GM18858 (cell line): Measurements from ENCODE around the gene ZG16B.

ENCODE experiments used
- ATAC-seq: cut with Tn5 transposase; IDR thresholded peaks from one replicate; pipeline ENCODE4 v1.9.1; 2021; ENCODE audit not compliant: unreplicated experiment

Gene ZG16B

GRCh38 chr16:2860826-2861567 lies 30.9 kb downstream of the ZG16B start:
- ATAC-seq = no peak

DNA sequence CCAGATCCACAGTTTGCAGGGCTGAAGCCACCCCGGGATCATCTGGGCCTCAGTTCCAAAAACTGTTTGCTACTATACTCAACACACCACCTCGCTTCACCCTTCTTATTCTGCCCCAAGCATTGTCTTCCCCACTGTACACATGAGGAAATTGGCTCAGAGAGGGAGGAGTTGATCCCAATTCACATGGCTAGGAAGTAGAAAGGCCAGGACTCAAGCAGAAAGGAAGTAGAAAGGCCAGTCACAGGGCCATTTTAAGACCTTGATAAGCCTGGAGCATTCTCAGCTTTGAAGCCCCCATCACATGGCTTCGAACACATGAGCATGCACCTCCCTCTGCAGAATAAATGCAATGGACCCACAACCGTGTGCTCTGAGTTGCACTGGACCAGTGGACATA lies 35.5 kb downstream of the ZG16B start:
- ATAC-seq = no peak

GRCh38 chr16:2866431-2866830 lies 36.3 kb downstream of the ZG16B start:
- no peak for ATAC-seq

GRCh38 chr16:2867661-2867986 lies 37.5 kb downstream of the ZG16B start:
- ATAC-seq = no peak

GRCh38 chr16:2867987-2868789 lies 38.1 kb downstream of the ZG16B start:
- ATAC-seq = peak; percentile 65

GRCh38 chr16:2871926-2872325 lies 41.8 kb downstream of the ZG16B start:
- ATAC-seq = no peak

- ATAC-seq = no peak
Measured at GRCh38 chr16:2874032-2874911, 44.2 kb downstream of the ZG16B start.

GRCh38 chr16:2874912-2875362 lies 44.8 kb downstream of the ZG16B start:
- no peak for ATAC-seq

DNA sequence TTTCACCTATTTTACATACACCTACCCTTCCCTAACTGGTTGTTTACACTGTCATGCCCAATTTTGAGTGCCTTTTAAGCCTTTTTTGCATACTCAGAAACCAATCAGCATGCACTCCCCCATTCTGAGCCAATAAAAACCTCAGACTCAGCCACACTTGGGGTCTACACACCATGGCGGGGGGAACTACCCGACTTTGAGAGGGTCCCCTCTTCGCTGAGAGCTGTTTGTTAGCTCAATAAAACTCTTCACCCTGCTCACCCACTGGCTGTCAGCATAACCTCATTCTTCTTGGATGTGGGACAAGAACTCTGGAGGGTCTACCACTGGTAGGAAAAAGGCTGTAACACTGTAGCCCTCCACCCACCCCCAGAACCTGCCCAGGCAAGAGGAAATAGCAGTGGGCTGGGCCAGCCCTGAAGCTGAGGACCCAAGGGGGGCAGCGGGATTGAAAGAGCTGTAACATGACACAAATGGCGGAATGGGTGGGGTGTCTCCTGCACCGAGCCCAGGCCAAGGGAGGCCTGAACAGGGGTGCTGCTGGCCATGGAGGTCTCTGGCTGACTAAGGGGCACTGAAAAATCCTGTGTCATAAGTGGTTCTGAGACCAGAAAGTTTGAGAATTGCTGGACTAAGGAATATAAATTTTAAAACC lies 49.9 kb downstream of the ZG16B start:
- ATAC-seq = no peak
